GM12878 (cell line): ENCODE measurements around the gene CRAMP1.

ENCODE experiments used
- ATF3 ChIP-seq: IDR thresholded peaks from 2 replicates; pipeline ENCODE4 v1.6.1; 2011; ENCODE audit warnings: low read depth, mild to moderate bottlenecking, low read length, moderate library complexity, borderline replicate concordance; ENCODE audit errors: extremely low read depth
- CTCF ChIP-seq, 3 experiments: IDR thresholded peaks in 2 of 3; conservative IDR thresholded peaks in 1 of 3; 2 replicates each; pipeline ENCODE4 v1.5.1; 2011; ENCODE audit warnings: low read depth in 3 of 3, low read length in 3 of 3, mild to moderate bottlenecking in 3 of 3, control low read depth in 2 of 3, moderate library complexity in 2 of 3, inconsistent platforms in 1 of 3, mixed read lengths in 1 of 3; ENCODE audit not compliant: control insufficient read depth in 2 of 3, insufficient read depth in 1 of 3; ENCODE audit errors: extremely low read depth in 1 of 3
- MTA2 ChIP-seq: fragments of 450-650 bp; IDR thresholded peaks from 2 replicates; pipeline ENCODE4 v1.6.1; 2016; ENCODE audit warnings: low read depth, mild to moderate bottlenecking, moderate library complexity
- NRF1 ChIP-seq: conservative IDR thresholded peaks from 2 replicates; pipeline ENCODE4 v1.6.1; 2011; ENCODE audit warnings: mild to moderate bottlenecking, low read depth, low read length, improper control_type of control experiment
- POLR2AphosphoS5 ChIP-seq: IDR thresholded peaks from 2 replicates; pipeline ENCODE4 v1.6.1; 2011; ENCODE audit warnings: mild to moderate bottlenecking, low read length, inconsistent platforms
- USF1 ChIP-seq: IDR thresholded peaks from 2 replicates; pipeline ENCODE4 v1.6.1; 2011; ENCODE audit warnings: borderline replicate concordance, low read depth, mild to moderate bottlenecking, moderate library complexity, mixed read lengths, low read length; ENCODE audit not compliant: insufficient read depth; ENCODE audit errors: extremely low read length

GRCh38 chr16:1659031-1659430 lies 46.9 kb downstream of the CRAMP1 start:
- no peak for TF ChIP-seq MTA2
- no peak for TF ChIP-seq USF1
- TF ChIP-seq ATF3: no peak
- TF ChIP-seq CTCF (IDR thresholded peaks at IDR 0.05 in 2 of 3, conservative IDR thresholded peaks at IDR 0.05 in 1 of 3; ENCODE audit: control insufficient read depth in 2 of 3, extremely low read depth in 1 of 3, insufficient read depth in 1 of 3, low read depth in 3 of 3, low read length in 3 of 3): no peak
- no peak for TF ChIP-seq POLR2AphosphoS5
- no peak for TF ChIP-seq NRF1
